Parathyroid adenoma (tissue), 2 donors: ENCODE results near the gene GGA2.

ENCODE experiments used
- H2AFZ ChIP-seq: fragments of 300-600 bp; sonication (generic); one replicate; pipeline ENCODE4 v1.7.0; 2017; ENCODE audit warnings: antibody characterized with exemption, mild to moderate bottlenecking
- H3K27ac ChIP-seq: fragments of 300-600 bp; sonication (generic); one replicate; pipeline ENCODE4 v1.7.0; 2017
- H3K27me3 ChIP-seq: fragments of 300-600 bp; sonication (generic); one replicate; pipeline ENCODE4 v1.7.0; 2017; ENCODE audit warnings: low read length; ENCODE audit not compliant: control insufficient read depth, insufficient read depth
- H3K36me3 ChIP-seq: fragments of 300-600 bp; sonication (generic); one replicate; pipeline ENCODE4 v1.7.0; 2017; ENCODE audit warnings: low read length; ENCODE audit not compliant: control insufficient read depth, insufficient read depth
- H3K4me1 ChIP-seq: fragments of 300-600 bp; sonication (generic); one replicate; pipeline ENCODE4 v1.7.0; 2017; ENCODE audit warnings: control low read depth
- H3K4me2 ChIP-seq: fragments of 300-600 bp; sonication (generic); one replicate; pipeline ENCODE4 v1.7.0; 2017; ENCODE audit warnings: low read length
- H3K4me3 ChIP-seq: fragments of 300-600 bp; sonication (generic); one replicate; pipeline ENCODE4 v1.7.0; 2017; ENCODE audit warnings: low read depth, low read length
- H3K79me2 ChIP-seq: fragments of 300-600 bp; sonication (generic); one replicate; pipeline ENCODE4 v1.7.0; 2017; ENCODE audit warnings: control low read depth
- H3K9ac ChIP-seq: fragments of 300-600 bp; sonication (generic); one replicate; pipeline ENCODE4 v1.7.0; 2017; ENCODE audit warnings: mild to moderate bottlenecking
- H3K9me3 ChIP-seq: fragments of 300-600 bp; sonication (generic); one replicate; pipeline ENCODE4 v1.7.0; 2017; ENCODE audit warnings: low read length; ENCODE audit not compliant: control insufficient read depth
- CTCF ChIP-seq: fragments of 300-600 bp; sonication (generic); IDR thresholded peaks from one replicate; pipeline ENCODE4 v1.7.0; 2017; ENCODE audit warnings: antibody characterized with exemption, mild to moderate bottlenecking
- donor health status: primary hyperparathyroidism.

The GGA2 gene

DNA sequence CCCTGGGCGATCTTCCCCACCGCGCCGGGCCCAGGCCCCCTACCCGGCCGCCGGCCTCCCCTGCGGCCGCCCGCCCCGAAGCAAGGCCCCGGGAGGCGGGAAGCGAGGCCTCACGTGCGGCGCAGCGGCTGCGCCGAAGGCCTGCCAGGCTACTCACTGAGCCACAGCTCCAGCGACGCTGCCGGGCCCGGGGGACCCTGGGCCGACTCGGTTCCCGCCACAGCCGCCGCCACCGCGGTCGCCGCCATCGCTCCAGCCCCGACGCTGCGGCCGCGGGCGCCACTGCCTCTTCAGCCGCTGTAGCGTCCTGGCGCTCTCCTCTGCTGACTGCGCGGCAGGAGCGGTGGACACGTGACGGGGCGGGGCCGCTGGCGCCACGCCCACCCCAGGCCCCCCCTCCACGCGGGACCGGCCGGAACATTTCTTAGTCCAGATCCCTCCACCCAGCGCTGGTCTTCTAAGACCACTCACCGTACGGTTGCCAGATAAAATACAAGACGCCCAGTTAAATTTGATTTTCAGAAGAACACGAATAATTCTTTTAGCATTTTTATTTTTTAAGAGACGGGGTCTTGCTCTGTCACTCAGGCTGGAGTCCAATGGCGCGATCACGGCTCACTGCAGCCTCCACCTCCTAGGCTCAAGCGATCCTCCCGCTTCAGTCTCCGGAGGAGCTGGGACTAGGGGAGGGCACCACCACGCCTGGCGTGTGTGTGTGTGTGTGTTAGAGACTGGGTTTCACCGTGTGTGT, at the start of gene GGA2:
Gene GGA2 (minus strand): TSS at position 331 of the 751 bp plus-strand sequence. CDS start 83 bp downstream, at position 248.
- Histone ChIP-seq H2AFZ (peak within 1 kb of the TSS; percentile 88), H3K9me3 (no peaks in the 10 kb centered on the region), H3K27me3 (no peaks in the 10 kb centered on the region), H3K9ac (no peak within 1 kb of the TSS), H3K27ac (peak within 1 kb of the TSS; percentile 29), H3K36me3 (no peaks in the 10 kb centered on the region), H3K4me2 (peak within 1 kb of the TSS; percentile 82), H3K4me1 (peaks cover 6% of the 10 kb centered on the region), H3K4me3 (peak within 1 kb of the TSS; percentile 63), H3K79me2 (peaks cover 15% of the 10 kb centered on the region)
- TF ChIP-seq CTCF = peak; percentile 29

DNA sequence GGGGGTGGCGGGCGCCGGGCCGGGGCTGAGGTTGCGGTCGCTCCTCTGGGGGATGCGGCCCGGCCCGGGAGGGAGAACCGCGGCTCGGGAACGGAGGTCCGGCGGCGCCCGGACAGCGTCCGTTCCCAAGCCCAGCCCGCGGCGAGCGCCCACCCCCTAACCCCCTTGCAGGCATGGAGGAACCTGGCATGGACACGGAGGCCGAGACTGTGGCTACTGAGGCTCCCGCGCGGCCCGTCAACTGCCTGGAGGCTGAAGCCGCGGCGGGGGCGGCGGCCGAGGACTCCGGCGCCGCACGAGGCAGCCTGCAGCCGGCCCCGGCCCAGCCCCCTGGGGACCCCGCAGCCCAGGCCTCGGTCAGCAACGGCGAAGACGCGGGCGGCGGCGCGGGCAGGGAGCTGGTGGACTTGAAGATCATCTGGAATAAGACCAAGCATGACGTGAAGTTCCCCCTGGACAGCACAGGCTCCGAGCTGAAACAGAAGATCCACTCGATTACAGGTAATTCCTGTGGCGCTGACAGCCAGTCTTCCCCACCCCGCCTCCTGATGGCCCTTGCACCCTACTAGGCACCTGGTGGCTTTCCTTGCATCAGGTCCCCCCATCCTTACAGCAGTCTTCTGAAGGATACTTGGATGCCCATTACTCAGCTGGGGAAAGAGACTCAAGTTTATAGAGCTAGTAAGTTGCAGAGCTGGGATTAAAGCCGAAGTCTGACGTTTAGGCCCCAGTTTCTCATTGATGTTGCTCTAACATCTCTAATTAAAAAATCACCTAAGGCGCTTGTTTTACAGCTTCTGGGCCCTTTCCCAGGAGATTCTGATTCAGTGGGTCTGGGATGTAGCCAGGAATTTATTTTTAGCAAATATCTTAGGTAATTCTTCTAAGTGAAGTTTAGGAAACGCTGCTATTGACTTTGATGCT, 47.7 kb upstream of the GGA2 start:
- Histone ChIP-seq H3K79me2 (peaks cover 24% of the 10 kb centered on the region), H3K9me3 (no peaks in the 10 kb centered on the region), H3K4me2 (peak overlapping the region; percentile 59), H3K27ac (peak overlapping the region; percentile 77), H3K9ac (peak overlapping the region; percentile 42), H2AFZ (peak overlapping the region; percentile 96), H3K36me3 (no peaks in the 10 kb centered on the region), H3K27me3 (no peaks in the 10 kb centered on the region), H3K4me1 (peaks cover 5% of the 10 kb centered on the region), H3K4me3 (peak overlapping the region; percentile 85)
- TF ChIP-seq CTCF = no peak

- Histone ChIP-seq H3K79me2 (peaks cover 24% of the 10 kb centered on the region), H3K9me3 (no peaks in the 10 kb centered on the region), H2AFZ (peak within 1 kb of the TSS; percentile 96), H3K9ac (peak within 1 kb of the TSS; percentile 42), H3K27ac (peak within 1 kb of the TSS; percentile 77), H3K4me3 (peak within 1 kb of the TSS; percentile 85), H3K4me1 (peaks cover 5% of the 10 kb centered on the region), H3K27me3 (no peaks in the 10 kb centered on the region), H3K4me2 (peak within 1 kb of the TSS; percentile 74), H3K36me3 (no peaks in the 10 kb centered on the region)
- TF ChIP-seq CTCF = peak; percentile 97
These were observed 46.8 kb upstream of the GGA2 start, which contains the start of the genes EARS2 and UBFD1 for GRCh38 chr16:23556881-23557778. Gene EARS2 (minus strand): TSS chr16:23557350. CDS start chr16:23557343, 7 bp downstream. Gene UBFD1 (plus strand): TSS chr16:23557727. CDS start chr16:23557743, 16 bp downstream.

DNA sequence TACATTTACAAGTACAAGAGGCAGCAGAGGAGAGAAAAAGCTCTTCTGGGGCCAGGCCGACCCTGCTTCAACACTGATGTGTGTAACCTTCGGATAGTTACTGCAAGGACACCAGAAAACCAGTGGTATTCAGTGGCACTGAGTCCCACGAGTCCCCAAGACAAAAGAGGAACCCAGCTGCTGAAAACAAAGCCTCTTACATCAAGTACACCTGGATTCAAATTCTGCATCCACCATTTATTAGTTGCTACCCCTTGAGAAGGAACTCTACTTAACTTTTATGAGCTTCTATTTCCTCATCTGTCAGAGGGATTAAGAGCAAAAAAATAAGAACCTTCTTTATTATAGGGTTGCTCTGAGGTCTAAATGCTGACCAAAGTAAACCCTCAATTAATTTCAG, 44.2 kb upstream of the GGA2 start:
- no peak overlapping the region for H3K27ac ChIP-seq
- H3K9me3 ChIP-seq = no peaks in the 10 kb centered on the region
- no peak overlapping the region for H3K9ac ChIP-seq
- H3K27me3 ChIP-seq = no peaks in the 10 kb centered on the region
- H3K79me2 ChIP-seq = peaks cover 18% of the 10 kb centered on the region
- H3K36me3 ChIP-seq = no peaks in the 10 kb centered on the region
- H3K4me3 ChIP-seq = no peak overlapping the region
- no peak overlapping the region for H2AFZ ChIP-seq
- H3K4me2 ChIP-seq = no peak overlapping the region
- H3K4me1 ChIP-seq = peaks cover 5% of the 10 kb centered on the region
- TF ChIP-seq CTCF = no peak
